Eye (tissue), 1 donor: ENCODE results near the gene PDRG1.

Source experiments
- DNase-seq: peaks from one replicate; pipeline ENCODE4 v3.0.0-alpha.2; 2015

The PDRG1 gene

GRCh38 chr20:31951530-31952453 is at the start of gene PDRG1:
Gene PDRG1, minus strand, starts transcription at chr20:31952046. Its CDS starts 85 bp downstream, at chr20:31951961.
- DNase-seq: peak; percentile 98

DNA sequence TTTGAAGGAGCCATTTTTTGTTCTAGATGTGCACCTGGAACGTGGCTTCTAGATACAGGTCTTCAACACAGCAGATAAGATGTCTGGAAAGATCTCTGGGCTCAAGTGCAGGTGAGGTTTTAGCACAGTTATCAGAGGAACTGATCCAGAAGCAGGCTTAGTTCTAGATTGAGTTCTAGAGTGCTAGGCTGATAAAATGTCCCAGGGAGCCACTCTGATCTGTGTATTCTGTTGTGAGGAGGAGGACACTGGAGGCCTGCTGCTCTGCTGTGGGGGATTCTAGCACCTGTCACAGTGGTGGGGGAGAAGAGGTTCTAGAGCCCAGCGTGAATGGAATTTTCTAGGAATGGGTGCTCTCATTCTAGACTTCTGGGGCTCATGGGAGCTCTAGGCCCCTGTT is 46.4 kb upstream of the PDRG1 start:
- DNase-seq: no peak

DNA sequence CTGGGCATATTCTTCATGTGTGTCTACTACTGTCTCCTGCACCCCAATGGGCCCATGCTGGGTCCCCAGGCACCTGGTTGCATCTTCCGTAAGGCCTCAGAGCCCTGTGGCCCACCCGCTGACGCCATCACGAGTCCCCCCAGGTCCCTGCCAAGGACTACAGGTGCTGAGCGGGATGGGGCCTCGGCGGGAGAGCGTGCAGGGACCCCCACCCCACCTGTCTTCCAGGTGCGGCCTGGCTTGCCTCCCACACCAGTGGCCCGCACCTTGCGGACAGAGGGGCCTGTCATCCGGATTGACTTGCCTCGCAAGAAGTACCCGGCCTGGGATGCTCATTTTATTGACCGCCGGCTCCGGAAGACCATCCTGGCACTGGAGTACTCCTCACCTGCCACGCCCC is 45.1 kb upstream of the PDRG1 start:
- no peak for DNase-seq

DNA sequence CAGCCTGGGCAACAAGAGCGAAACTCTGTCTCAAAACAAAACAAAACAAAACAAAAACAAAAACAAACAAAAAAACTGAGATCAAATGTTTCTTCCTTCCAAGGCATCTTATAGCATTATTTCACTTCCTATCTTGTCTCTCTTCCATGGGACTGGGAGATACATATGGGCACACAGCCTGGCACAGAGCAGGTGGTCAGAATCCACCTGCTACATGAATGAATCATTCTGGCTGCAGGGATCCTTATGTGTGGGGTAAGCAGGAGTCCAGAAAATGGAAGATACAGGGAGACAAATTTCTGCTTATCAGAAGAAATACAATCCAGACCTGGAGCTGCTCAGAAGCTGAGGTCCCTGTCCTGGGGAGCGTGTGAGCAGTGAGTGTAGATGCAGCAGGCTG is 40.2 kb upstream of the PDRG1 start:
- no peak for DNase-seq

DNA sequence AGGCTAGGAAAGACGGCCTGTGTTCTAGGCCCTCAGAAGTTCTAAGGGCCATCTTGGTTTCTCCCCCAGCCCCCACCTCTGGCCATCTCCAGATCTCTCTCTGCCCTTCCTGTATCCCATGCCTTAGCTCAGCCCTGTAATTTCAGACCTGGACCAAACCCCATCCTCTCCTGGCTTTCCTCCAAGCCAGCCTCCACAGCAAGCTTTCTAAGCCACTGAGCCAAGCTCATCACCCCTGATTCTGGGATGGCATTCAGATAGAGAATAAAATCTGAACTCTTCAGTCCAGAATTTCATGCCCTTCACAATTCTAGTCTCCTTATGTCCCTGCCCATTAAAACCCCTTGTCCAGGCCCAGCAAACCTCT is 39.5 kb upstream of the PDRG1 start:
- DNase-seq: no peak

DNA sequence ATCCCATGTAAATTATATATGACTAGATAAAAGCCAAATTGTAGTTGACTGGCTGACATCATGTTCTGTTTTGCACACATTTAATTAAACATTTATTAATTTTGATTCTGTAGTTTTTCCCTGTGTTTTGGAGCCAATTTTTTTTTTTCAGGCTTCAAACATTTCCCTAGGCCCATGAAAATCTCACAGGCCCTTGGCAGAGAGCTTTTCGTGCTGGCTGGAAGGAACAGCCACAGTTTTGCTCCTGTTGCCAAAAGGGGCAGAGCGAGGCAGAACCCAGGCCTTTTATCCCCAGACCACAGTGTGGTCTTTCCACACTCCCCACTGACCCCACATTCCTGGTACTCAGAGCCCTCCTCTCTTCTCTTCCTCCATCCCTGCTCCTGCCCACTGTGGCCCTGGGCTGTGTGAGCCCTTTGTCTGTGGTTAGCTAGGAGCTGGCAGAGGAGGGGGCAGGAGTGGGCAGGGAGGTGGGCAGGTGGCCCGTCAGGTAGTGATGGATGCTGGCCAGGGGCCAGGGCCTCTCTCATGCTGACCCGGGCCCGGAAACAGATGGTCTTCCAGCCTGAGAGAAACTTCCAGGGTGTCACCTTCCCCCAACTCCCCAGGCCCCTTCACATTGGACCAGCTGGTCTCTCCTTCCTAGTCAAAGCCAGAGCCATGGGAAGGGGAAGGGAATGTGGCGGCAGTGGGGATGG is 38.9 kb upstream of the PDRG1 start:
- no peak for DNase-seq

DNA sequence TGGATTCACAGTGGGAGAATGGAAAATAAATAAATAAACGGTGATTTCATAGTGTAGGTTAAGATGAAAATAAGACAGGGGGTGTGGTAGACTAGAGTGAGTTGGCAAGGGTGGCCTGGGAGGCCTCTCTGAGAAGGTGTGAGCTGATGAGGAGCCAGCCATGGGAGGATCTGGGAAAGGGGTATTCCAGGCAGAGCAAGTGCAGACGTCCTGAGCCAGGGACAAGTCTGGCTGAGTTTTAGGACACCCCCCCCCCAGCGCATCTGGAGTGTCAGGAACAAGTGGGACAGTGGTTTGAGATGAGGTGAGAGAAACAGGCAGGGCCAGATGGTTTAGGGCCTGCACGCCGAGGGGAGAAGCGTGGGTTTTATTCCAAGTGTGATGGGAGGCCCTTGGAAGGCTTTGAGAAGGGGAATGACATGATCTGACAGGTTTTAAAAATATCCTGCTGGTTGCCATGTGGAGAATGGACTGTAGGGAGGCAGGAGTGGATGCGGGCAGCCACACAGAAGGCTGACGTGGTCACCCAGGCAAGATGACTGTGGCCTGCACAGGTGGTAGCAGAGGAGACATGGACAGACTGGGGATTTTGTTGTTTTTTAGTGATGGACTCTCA is 37.3 kb upstream of the PDRG1 start:
- no peak for DNase-seq

DNA sequence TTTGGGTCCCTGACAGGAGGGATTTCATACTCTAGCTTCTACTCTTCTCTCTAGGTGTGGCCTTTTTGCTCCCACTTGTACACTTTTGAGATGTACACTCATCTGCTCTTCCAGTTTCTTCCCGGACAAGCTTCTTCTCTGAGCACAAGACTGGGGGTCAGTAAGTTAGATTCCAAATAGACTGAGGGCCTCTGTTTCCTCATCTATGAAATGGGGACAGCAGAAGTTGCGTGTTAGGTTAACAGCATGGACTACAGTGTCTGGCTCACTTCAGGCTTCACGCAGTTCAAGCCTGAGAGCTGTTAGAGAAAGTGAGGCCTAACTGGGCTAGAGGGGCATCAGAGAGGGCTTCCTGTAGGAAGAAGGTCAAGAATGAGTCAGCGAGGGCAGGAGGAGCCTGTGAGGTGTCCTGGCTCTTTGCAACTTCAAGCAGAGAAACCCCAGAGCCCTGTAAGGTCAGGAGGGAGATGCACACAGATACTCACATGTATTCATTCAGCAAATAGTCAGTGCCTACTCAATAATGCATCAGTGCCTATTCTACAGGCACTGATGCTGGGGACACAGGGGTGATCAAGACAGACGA is 36.7 kb upstream of the PDRG1 start:
- no peak for DNase-seq

DNA sequence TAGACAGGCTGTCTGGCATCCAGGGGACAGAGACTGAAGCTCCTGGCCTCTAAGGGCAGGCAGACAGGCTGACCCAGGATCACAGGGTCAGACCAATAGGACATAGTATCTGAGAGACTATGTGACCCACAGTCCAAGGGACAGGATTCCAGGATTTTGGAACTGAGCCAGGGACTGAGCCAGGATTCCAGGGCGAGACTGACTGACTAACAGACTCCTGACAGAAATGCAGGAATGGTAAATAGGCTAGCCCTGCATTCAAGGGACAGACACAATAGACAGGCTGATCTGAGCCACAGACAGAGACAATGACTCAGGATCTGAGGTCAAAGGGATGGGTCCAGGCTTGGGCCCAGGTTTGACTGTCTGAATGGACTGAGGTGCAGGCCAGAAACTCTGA is 35.9 kb upstream of the PDRG1 start:
- DNase-seq: no peak

- DNase-seq: peak; percentile 53
Measured at GRCh38 chr20:31984981-31985471, 33.2 kb upstream of the PDRG1 start.

DNA sequence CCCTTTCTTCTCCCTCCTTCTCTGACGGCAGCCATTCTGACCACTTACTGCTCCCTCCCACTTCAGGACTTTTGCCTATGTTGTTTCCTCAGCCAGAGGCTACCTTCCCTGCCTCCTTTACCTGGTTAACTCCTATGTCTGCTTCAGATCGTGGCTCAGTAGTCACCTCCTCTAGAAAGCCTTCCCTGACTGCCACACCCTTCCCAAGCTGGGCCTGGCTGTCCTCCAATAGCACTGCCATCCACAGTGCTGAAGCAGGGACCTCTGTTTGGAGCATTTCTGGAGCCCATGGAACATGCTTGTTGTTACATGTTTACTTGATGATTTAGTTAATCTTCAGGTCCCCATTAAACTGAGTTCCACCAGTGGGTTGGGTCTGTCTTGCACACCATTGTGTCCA is 29.9 kb upstream of the PDRG1 start:
- no peak for DNase-seq

DNA sequence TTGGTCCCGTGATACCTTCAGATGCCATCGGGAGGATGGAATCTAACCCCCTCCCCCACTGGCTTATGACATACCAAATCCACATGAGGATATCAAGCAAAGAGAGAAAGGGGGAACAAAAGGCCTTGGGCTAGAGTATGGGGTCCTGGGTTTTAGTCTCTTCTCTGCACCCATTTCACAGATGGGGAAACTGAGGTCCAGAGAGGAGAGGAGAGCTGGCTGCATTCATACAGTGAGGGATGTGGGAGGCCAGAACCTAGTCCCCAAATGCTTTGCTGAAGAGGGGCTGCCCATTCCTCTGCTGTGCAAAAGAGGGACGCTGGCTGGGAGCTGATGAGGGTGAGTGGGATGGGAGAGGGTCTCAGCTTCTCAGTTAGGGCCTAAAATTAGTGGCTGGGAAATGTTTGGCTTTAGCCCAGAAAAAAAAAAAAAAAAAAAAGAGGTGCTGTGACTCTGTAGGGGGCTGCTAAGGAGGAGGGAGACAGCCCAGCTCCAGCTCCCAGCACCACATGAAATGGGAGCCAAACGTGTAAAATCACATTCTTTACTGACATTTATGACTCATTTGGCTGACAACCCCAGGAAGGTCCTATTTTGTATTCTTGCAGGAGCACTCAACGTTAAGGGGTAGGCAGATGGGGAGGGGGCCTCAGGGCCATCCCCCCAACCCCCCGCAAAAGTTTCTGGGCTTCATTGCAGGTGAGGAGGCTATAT is 28.0 kb upstream of the PDRG1 start:
- DNase-seq: no peak

DNA sequence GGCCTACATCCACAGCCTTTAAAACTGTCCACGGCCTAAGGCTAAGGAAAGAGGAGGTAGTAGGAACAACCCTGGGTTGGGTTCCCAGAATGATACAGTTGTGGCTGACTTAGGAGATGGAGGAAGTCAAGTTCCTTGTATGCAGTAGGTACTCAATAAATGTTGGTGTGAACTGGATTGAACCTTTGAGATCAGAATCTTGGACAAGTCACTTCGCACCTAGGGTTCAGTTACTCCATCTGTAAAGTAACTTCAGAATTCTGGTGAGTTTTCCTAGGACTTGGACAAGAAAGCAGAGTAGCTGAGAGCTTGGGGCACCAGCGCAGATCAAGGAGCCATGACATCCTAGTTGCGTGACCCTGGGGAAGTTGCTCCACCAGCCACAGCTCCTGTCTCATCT is 25.2 kb upstream of the PDRG1 start:
- DNase-seq: no peak

GRCh38 chr20:31975874-31976273 is 24.0 kb upstream of the PDRG1 start:
- DNase-seq: no peak

DNA sequence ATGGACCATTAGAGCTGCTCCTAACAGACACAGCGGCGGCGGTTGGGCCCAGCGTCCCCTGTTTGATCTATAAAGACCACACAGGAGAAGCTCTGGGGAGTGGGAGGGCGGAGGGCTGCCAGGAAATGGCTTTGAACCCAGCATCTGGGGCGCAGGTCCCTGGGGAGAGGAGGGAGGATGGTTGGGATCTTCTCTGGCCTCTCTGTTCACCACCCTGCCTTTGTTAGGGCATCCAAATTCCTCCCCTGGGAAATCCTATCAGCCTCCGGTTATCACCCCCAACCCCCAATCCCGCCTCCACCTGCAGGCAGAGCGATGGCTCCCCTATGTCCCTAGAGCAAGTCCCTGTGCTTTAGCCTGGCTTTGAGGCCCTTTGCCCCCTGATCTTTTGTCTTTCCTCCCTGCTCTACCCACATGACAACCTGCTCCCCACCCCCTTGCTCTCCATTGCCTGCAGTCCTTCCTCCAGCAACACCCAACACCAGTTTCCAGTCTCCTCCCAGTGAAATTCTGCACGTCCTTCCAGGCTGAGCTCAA is 23.2 kb upstream of the PDRG1 start:
- DNase-seq: peak; percentile 75

- no peak for DNase-seq
Measured at GRCh38 chr20:31974296-31974695, 22.4 kb upstream of the PDRG1 start.

GRCh38 chr20:31972471-31973021 is 20.7 kb upstream of the PDRG1 start:
- DNase-seq: no peak

DNA sequence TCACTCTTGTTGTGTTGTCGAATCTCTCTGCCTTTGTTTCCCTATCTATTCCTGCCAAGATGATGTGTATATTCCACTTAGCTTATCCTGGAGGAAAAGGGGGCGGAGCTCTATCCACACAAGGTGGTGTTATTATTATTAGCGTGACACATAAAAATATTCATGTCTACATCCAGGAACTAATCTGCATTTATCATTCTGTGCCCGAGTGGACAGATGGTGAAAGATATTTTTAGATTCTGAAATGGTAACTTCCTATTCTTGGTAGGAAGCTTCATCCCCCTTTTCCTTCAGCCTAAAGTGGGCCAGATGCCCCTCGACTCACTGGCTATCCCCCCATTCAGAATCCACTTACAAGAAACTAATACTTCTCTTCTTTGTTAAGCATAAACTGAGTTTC is 18.1 kb upstream of the PDRG1 start:
- DNase-seq: no peak

- DNase-seq: peak; percentile 94
Measured at GRCh38 chr20:31968291-31969126, 16.7 kb upstream of the PDRG1 start.

DNA sequence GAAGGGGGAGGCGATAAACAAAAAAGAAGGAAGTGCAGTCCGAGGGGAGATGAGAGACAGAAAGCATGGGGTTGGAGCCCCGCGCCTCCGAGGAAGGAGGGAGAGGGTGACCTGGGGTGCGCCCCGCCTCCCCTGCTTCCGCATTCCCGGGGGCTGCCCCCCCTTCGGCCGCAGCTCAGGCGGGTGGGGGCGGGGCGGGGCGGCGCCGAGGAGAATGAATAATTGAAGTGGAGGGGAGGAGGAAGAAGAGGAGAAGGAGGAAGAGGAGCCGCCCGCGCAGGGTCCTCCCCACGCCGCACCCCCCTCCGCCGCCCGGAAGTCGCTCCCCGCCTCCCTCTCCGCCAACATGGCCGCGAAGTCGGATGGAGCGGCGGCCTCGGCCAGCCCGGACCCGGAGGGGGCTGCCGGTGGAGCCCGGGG is 16.0 kb upstream of the PDRG1 start, which contains the start of gene XKR7:
XKR7 (plus strand) TSS at position 322 of the 420 bp plus-strand sequence; CDS start at position 347, 25 bp downstream.
- peak; percentile 69 for DNase-seq
